WTC11 (cell line): ENCODE results near the gene ZNF780A. TPM values are rescaled to one million over a fixed set of nuclear protein-coding genes. Genes with fewer than 3 reads are reported as not detected.

ENCODE experiments used
- ATAC-seq: fragments of 200-7000 bp; cut with Tn5 transposase; 2 replicates; pipeline ENCODE4 v1.10.0; 2021; ENCODE audit warnings: mild to moderate bottlenecking, moderate library complexity
- CTCF ChIA-PET: fragments of 300-600 bp; sonication (Branson Sonifier 250); formaldehyde crosslinking; loops from one replicate; lab custom pipeline; 2021; ENCODE audit warnings: antibody characterized with exemption; lab: Charles Lee
- POLR2A ChIA-PET: fragments of 350-600 bp; sonication (Branson Sonifier 250); formaldehyde crosslinking; loops from one replicate; lab custom pipeline; 2021; ENCODE audit warnings: antibody characterized with exemption; lab: Charles Lee
- DNase-seq: peaks from one replicate; pipeline ENCODE4 v3.0.0; 2021; ENCODE audit warnings: low spot score
- H3K27ac Mint-ChIP-seq: 2 replicates; pipeline ENCODE4 v1.8.0; 2021; ENCODE audit warnings: mixed read lengths
- H3K27me3 Mint-ChIP-seq: 2 replicates; pipeline ENCODE4 v1.8.0; 2021; ENCODE audit warnings: low read depth, mild to moderate bottlenecking, moderate library complexity, mixed read lengths
- H3K36me3 Mint-ChIP-seq: 2 replicates; pipeline ENCODE4 v1.8.0; 2021; ENCODE audit warnings: mixed read lengths
- H3K4me1 Mint-ChIP-seq: 2 replicates; pipeline ENCODE4 v1.8.0; 2022; ENCODE audit warnings: mixed read lengths
- H3K4me3 Mint-ChIP-seq: 2 replicates; pipeline ENCODE4 v1.8.0; 2021; ENCODE audit warnings: mild to moderate bottlenecking, moderate library complexity, mixed read lengths
- H3K9me3 Mint-ChIP-seq: 2 replicates; pipeline ENCODE4 v1.8.0; 2021; ENCODE audit warnings: mixed read lengths
- EMX1 ChIP-seq: fragments of 250-450 bp; sonication (Bioruptor Pico); IDR thresholded peaks from 2 replicates; pipeline ENCODE4 v1.8.0; 2021; ENCODE audit warnings: mild to moderate bottlenecking
- ETV6 ChIP-seq: sonication (generic); formaldehyde crosslinking; IDR thresholded peaks from 2 replicates; pipeline ENCODE4 v1.8.1; 2022; ENCODE audit warnings: mild to moderate bottlenecking, missing genetic modification reagents
- FOXJ3 ChIP-seq: sonication (generic); formaldehyde crosslinking; IDR thresholded peaks from 2 replicates; pipeline ENCODE4 v1.9.0; 2021; ENCODE audit warnings: missing genetic modification reagents, mild to moderate bottlenecking, borderline replicate concordance
- MXD4 ChIP-seq: fragments of 250-450 bp; sonication (Bioruptor Pico); IDR thresholded peaks from 2 replicates; pipeline ENCODE4 v1.8.0; 2021; ENCODE audit warnings: mild to moderate bottlenecking, moderate library complexity, borderline replicate concordance
- NFE2L1 ChIP-seq: sonication (generic); formaldehyde crosslinking; IDR thresholded peaks from 2 replicates; pipeline ENCODE4 v1.8.1; 2023; ENCODE audit warnings: missing genetic modification reagents
- PRRX2 ChIP-seq: fragments of 250-450 bp; sonication (Bioruptor Pico); IDR thresholded peaks from 2 replicates; pipeline ENCODE4 v1.8.0; 2021; ENCODE audit warnings: mild to moderate bottlenecking
- TEAD4 ChIP-seq: sonication (generic); formaldehyde crosslinking; IDR thresholded peaks from 2 replicates; pipeline ENCODE4 v1.8.0; 2022; ENCODE audit warnings: mild to moderate bottlenecking, missing genetic modification reagents
- ZNF138 ChIP-seq: sonication (generic); formaldehyde crosslinking; conservative IDR thresholded peaks from 2 replicates; pipeline ENCODE4 v1.8.1; 2022; ENCODE audit warnings: mild to moderate bottlenecking, moderate library complexity, missing genetic modification reagents
- ZNF317 ChIP-seq: sonication (generic); formaldehyde crosslinking; IDR thresholded peaks from 2 replicates; pipeline ENCODE4 v1.8.1; 2023; ENCODE audit warnings: low read depth, mild to moderate bottlenecking, moderate library complexity, missing genetic modification reagents, borderline replicate concordance
- total RNA-seq: library from RNA; stranded (reverse); gene quantifications from 3 replicates; pipeline ENCODE4 v1.2.3, GENCODE V29; 2021
- TF ChIP-seq, protein P1 (sequence below): fragments of 250-450 bp; sonication (Bioruptor Pico); IDR thresholded peaks from 2 replicates; pipeline ENCODE4 v1.9.0; 2021; ENCODE audit warnings: mild to moderate bottlenecking, borderline replicate concordance
- TF ChIP-seq, protein P2 (sequence below): sonication (generic); formaldehyde crosslinking; IDR thresholded peaks from 2 replicates; pipeline ENCODE4 v1.8.1; 2023; ENCODE audit warnings: mild to moderate bottlenecking, missing genetic modification reagents, moderate library complexity
- TF ChIP-seq, protein P3 (sequence below): sonication (generic); formaldehyde crosslinking; IDR thresholded peaks from 2 replicates; pipeline ENCODE4 v1.8.1; 2022; ENCODE audit warnings: missing genetic modification reagents, borderline replicate concordance
- TF ChIP-seq, protein P4 (sequence below): fragments of 200-600 bp; IDR thresholded peaks from 2 replicates; pipeline ENCODE4 v1.8.0; 2022; ENCODE audit warnings: antibody characterized with exemption
- TF ChIP-seq, protein P5 (sequence below): sonication (generic); formaldehyde crosslinking; conservative IDR thresholded peaks from 2 replicates; pipeline ENCODE4 v1.8.1; 2022; ENCODE audit warnings: mild to moderate bottlenecking, missing genetic modification reagents
- TF ChIP-seq, protein P6 (sequence below): fragments of 250-450 bp; sonication (Bioruptor Pico); IDR thresholded peaks from 2 replicates; pipeline ENCODE4 v1.9.0; 2021; ENCODE audit warnings: moderate library complexity, mild to moderate bottlenecking, inconsistent platforms, borderline replicate concordance
- TF ChIP-seq, protein P7 (sequence below): sonication (generic); formaldehyde crosslinking; IDR thresholded peaks from 2 replicates; pipeline ENCODE4 v1.8.0; 2022; ENCODE audit warnings: mild to moderate bottlenecking, missing genetic modification reagents

ZNF780A gene
- total RNA-seq, 1 experiment from 2014 or later = 14.5 TPM

DNA sequence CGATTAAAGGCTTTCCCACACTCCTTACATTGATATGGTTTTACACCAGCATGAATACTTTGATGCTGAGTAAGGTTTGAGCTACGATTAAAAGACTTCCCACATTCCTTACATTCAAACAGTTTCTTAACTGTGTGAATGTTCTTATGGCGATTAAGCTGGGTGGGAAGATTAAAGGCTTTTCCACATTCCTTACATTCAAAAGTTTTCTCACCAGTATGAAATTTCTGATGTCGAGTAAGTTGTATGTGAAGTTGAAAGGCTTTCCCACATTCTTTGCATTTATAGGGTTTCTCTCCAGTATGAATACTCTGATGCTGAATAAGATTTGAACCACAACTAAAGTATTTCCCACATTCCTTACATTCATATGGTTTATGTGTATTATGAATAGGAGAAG is 54.7 kb downstream of the ZNF780A start (continued):
- TF ChIP-seq ZNF138 (CRISPR knock-in tag) = no peak
- TF ChIP-seq, protein P1, sequence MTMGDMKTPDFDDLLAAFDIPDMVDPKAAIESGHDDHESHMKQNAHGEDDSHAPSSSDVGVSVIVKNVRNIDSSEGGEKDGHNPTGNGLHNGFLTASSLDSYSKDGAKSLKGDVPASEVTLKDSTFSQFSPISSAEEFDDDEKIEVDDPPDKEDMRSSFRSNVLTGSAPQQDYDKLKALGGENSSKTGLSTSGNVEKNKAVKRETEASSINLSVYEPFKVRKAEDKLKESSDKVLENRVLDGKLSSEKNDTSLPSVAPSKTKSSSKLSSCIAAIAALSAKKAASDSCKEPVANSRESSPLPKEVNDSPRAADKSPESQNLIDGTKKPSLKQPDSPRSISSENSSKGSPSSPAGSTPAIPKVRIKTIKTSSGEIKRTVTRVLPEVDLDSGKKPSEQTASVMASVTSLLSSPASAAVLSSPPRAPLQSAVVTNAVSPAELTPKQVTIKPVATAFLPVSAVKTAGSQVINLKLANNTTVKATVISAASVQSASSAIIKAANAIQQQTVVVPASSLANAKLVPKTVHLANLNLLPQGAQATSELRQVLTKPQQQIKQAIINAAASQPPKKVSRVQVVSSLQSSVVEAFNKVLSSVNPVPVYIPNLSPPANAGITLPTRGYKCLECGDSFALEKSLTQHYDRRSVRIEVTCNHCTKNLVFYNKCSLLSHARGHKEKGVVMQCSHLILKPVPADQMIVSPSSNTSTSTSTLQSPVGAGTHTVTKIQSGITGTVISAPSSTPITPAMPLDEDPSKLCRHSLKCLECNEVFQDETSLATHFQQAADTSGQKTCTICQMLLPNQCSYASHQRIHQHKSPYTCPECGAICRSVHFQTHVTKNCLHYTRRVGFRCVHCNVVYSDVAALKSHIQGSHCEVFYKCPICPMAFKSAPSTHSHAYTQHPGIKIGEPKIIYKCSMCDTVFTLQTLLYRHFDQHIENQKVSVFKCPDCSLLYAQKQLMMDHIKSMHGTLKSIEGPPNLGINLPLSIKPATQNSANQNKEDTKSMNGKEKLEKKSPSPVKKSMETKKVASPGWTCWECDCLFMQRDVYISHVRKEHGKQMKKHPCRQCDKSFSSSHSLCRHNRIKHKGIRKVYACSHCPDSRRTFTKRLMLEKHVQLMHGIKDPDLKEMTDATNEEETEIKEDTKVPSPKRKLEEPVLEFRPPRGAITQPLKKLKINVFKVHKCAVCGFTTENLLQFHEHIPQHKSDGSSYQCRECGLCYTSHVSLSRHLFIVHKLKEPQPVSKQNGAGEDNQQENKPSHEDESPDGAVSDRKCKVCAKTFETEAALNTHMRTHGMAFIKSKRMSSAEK = no peak
- TF ChIP-seq, protein P2, sequence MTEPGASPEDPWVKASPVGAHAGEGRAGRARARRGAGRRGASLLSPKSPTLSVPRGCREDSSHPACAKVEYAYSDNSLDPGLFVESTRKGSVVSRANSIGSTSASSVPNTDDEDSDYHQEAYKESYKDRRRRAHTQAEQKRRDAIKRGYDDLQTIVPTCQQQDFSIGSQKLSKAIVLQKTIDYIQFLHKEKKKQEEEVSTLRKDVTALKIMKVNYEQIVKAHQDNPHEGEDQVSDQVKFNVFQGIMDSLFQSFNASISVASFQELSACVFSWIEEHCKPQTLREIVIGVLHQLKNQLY = no peak
- TF ChIP-seq, protein P3, sequence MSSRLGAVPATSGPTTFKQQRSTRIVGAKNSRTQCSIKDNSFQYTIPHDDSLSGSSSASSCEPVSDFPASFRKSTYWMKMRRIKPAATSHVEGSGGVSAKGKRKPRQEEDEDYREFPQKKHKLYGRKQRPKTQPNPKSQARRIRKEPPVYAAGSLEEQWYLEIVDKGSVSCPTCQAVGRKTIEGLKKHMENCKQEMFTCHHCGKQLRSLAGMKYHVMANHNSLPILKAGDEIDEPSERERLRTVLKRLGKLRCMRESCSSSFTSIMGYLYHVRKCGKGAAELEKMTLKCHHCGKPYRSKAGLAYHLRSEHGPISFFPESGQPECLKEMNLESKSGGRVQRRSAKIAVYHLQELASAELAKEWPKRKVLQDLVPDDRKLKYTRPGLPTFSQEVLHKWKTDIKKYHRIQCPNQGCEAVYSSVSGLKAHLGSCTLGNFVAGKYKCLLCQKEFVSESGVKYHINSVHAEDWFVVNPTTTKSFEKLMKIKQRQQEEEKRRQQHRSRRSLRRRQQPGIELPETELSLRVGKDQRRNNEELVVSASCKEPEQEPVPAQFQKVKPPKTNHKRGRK (CRISPR knock-in tag) = no peak

DNA sequence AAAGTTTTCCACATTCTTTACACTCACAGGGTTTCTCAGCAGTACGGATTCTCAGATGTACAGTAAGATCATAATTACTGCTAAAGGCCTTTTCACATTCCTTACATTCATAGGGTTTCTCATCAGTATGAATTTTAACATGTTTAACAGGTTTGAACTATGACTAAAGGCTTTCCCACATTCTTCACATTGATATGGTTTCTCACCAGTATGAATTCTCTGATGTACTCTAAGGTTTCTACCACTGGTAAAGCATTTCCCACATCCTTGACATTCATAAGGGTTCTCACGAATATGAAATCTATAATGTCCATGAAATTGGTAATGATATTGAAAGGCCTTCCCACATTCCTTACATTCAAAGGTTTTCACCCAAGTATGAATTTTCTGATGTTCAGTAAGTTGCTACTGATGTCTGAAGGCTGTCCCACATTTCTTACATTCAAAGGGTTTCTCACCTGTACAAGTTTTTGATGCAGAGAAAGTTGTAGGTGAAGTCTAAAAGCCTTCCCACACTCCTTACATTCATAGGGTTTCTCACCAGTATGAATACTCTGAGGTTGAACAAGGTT is 56.7 kb downstream of the ZNF780A start:
- DNase-seq = no peak
- POLR2A ChIA-PET = no interaction called here

DNA sequence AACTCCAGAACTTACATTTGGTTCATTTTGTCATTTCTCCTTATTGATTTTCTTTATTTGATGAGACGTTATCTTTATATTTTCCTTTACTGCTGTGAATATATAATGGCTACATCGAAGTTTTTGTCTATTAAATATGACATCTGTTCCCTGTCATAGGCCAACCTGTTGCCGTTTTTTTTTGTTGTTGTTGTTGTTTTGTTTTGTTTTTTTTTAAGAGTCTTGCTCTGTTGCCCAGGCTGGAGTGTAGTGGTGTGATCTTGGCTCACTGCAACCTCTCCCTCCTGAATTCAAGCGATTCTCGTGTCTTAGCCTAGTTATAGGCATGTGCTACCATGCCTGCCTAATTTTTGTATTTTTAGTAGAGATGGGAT is 64.2 kb downstream of the ZNF780A start:
- TF ChIP-seq ZNF317 = no peak
- no peak for TF ChIP-seq PRRX2 (CRISPR knock-in tag)
- TF ChIP-seq, protein P4, sequence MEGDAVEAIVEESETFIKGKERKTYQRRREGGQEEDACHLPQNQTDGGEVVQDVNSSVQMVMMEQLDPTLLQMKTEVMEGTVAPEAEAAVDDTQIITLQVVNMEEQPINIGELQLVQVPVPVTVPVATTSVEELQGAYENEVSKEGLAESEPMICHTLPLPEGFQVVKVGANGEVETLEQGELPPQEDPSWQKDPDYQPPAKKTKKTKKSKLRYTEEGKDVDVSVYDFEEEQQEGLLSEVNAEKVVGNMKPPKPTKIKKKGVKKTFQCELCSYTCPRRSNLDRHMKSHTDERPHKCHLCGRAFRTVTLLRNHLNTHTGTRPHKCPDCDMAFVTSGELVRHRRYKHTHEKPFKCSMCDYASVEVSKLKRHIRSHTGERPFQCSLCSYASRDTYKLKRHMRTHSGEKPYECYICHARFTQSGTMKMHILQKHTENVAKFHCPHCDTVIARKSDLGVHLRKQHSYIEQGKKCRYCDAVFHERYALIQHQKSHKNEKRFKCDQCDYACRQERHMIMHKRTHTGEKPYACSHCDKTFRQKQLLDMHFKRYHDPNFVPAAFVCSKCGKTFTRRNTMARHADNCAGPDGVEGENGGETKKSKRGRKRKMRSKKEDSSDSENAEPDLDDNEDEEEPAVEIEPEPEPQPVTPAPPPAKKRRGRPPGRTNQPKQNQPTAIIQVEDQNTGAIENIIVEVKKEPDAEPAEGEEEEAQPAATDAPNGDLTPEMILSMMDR = no peak
- no peak for TF ChIP-seq NFE2L1
- no peak for TF ChIP-seq MXD4 (CRISPR knock-in tag)
- TF ChIP-seq, protein P5, sequence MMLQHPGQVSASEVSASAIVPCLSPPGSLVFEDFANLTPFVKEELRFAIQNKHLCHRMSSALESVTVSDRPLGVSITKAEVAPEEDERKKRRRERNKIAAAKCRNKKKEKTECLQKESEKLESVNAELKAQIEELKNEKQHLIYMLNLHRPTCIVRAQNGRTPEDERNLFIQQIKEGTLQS (CRISPR knock-in tag) = no peak
- CTCF ChIA-PET = interaction anchor here (1.4 kb wide), 1 partner anchor 139 kb away, joined by 5 read pairs; no protein-coding TSS in a partner anchor
- Mint-ChIP-seq H3K4me3 (no peak overlapping the region), H3K36me3 (peaks cover 77% of the 10 kb centered on the region), H3K27ac (no peak overlapping the region), H3K9me3 (peaks cover 84% of the 10 kb centered on the region), H3K27me3 (peaks cover 44% of the 10 kb centered on the region), H3K4me1 (no peaks in the 10 kb centered on the region)
- ATAC-seq (no peak), DNase-seq (no peak)
- POLR2A ChIA-PET = no interaction called here

More for the DNA sequence above, 56.7 kb downstream of the ZNF780A start:
- Mint-ChIP-seq H3K9me3 (peaks cover 71% of the 10 kb centered on the region), H3K36me3 (peaks cover 83% of the 10 kb centered on the region), H3K27me3 (peaks cover 8% of the 10 kb centered on the region), H3K4me1 (no peaks in the 10 kb centered on the region), H3K27ac (no peak overlapping the region), H3K4me3 (no peak overlapping the region)
- CTCF ChIA-PET = no interaction called here
- no peak for TF ChIP-seq FOXJ3 (CRISPR knock-in tag)
- TF ChIP-seq, protein P6, sequence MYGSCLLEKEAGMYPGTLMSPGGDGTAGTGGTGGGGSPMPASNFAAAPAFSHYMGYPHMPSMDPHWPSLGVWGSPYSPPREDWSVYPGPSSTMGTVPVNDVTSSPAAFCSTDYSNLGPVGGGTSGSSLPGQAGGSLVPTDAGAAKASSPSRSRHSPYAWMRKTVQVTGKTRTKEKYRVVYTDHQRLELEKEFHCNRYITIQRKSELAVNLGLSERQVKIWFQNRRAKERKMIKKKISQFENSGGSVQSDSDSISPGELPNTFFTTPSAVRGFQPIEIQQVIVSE = no peak
- no peak for TF ChIP-seq NFE2L1
- TF ChIP-seq, protein P7, sequence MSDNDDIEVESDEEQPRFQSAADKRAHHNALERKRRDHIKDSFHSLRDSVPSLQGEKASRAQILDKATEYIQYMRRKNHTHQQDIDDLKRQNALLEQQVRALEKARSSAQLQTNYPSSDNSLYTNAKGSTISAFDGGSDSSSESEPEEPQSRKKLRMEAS (CRISPR knock-in tag) = no peak
- no peak for TF ChIP-seq ETV6 (CRISPR knock-in tag)
- TF ChIP-seq TEAD4 (CRISPR knock-in tag) = no peak
- no peak for TF ChIP-seq EMX1 (CRISPR knock-in tag)
- no peak for ATAC-seq
